ENCODE results near the gene TUBA3D.
"Not testable (repeated sequence)": the region's sequence is repeated elsewhere in the genome, so short reads cannot be mapped to it uniquely, and the experiment has no call there.

Gene TUBA3D

GRCh38 chr2:131516011-131516410, 40.1 kb downstream of the TUBA3D start:
- no peak for DNase-seq

- not testable (repeated sequence) for DNase-seq
Measured at GRCh38 chr2:131516621-131517020, 40.7 kb downstream of the TUBA3D start.

GRCh38 chr2:131517106-131517831, 41.4 kb downstream of the TUBA3D start:
- no peak for DNase-seq

- DNase-seq, result not testable (repeated sequence)
Measured at GRCh38 chr2:131517856-131518255, 41.9 kb downstream of the TUBA3D start.

GRCh38 chr2:131518531-131518930, 42.6 kb downstream of the TUBA3D start:
- DNase-seq, result not testable (repeated sequence)

- no peak for DNase-seq
Measured at GRCh38 chr2:131519466-131519865, 43.5 kb downstream of the TUBA3D start.

- DNase-seq, result not testable (repeated sequence)
Measured at GRCh38 chr2:131519871-131520470, 44.1 kb downstream of the TUBA3D start.

GRCh38 chr2:131520526-131520925, 44.6 kb downstream of the TUBA3D start:
- DNase-seq, result no peak

- DNase-seq, result not testable (repeated sequence)
Measured at GRCh38 chr2:131521524-131521923, 45.6 kb downstream of the TUBA3D start.

- DNase-seq, result no peak
Measured at GRCh38 chr2:131521961-131522781, 46.3 kb downstream of the TUBA3D start.

- DNase-seq, result not testable (repeated sequence)
Measured at GRCh38 chr2:131525256-131525655, 49.3 kb downstream of the TUBA3D start.

GRCh38 chr2:131527131-131528001, 51.4 kb downstream of the TUBA3D start, which contains the start of gene CCDC74A:
Gene CCDC74A, plus strand, starts transcription at chr2:131527888. Its CDS starts 83 bp downstream, at chr2:131527971.
- DNase-seq, result peak; percentile 62

GRCh38 chr2:131528981-131529863, 53.3 kb downstream of the TUBA3D start:
- not testable (repeated sequence) for DNase-seq

GRCh38 chr2:131529864-131530445, 54.0 kb downstream of the TUBA3D start:
- DNase-seq, result not testable (repeated sequence)

- DNase-seq, result not testable (repeated sequence)
Measured at GRCh38 chr2:131530626-131531344, 54.9 kb downstream of the TUBA3D start.

- not testable (repeated sequence) for DNase-seq
Measured at GRCh38 chr2:131531547-131532185, 55.7 kb downstream of the TUBA3D start.

All from NCI-H1092 treated with DMSO at 0.1 percent for 48 hours (cell line).